Nasal cavity respiratory epithelium epithelial cell of viscerocranial mucosa (primary cell): Measurements from ENCODE around the gene BSCL2. TPM values are rescaled to one million over a fixed set of nuclear protein-coding genes. Genes with fewer than 3 reads are reported as not detected.

ENCODE experiments used
- total RNA-seq: library from RNA; depleted of rRNA; stranded (reverse); fragments of >200 nt; gene quantifications from 2 replicates; pipeline ENCODE4 v1.2.3, GENCODE V29; 2014

The BSCL2 gene
- 18.1 and 22.0 TPM in 2 replicates for total RNA-seq

DNA sequence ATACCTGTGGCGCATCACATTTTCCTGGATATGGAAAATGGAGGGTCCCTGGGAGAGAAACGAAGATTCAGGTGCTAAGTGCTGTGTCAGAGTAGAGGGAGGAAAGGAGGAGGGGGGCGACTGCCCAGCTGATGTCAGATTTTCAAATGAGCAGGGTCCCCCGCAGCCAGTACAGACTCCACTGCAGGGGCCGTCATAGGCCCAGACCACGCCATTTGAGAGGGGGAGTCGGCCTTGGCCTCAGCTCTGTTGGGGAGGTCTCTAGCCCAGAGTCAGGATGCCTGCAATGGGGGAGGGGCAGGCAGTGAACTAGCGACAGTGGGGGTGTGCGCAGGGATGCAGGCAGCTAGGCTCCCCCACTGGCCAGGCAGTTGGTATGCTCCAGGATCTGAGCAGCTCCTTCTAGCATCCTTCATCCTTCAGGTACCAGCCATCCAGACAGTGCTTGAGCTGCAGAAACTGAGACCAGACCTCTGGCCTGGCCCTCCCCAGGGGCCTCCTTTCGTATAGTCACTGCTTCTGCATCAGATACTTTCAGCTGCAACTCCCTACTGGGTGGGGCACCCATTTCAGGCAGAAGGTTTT is at the start of gene BSCL2, which contains the start of gene GNG3:
TSS of gene BSCL2 (minus strand) at position 148 of the 585 bp plus-strand sequence. CDS start 229 bp downstream, outside the sequence.
TSS of gene GNG3 (plus strand) at position 400 of the 585 bp plus-strand sequence. CDS start 620 bp downstream, outside the sequence.

GRCh38 chr11:62753736-62754603 is 46.7 kb upstream of the BSCL2 start, which contains the start of gene ZBTB3:
Gene ZBTB3, minus strand, starts transcription at chr11:62754160. Its CDS starts 496 bp downstream, at chr11:62753664.

GRCh38 chr11:62728171-62728988 is 21.2 kb upstream of the BSCL2 start, which contains the start of gene TTC9C:
Gene TTC9C, plus strand, starts transcription at chr11:62728486. Its CDS starts 363 bp downstream, at chr11:62728849.

DNA sequence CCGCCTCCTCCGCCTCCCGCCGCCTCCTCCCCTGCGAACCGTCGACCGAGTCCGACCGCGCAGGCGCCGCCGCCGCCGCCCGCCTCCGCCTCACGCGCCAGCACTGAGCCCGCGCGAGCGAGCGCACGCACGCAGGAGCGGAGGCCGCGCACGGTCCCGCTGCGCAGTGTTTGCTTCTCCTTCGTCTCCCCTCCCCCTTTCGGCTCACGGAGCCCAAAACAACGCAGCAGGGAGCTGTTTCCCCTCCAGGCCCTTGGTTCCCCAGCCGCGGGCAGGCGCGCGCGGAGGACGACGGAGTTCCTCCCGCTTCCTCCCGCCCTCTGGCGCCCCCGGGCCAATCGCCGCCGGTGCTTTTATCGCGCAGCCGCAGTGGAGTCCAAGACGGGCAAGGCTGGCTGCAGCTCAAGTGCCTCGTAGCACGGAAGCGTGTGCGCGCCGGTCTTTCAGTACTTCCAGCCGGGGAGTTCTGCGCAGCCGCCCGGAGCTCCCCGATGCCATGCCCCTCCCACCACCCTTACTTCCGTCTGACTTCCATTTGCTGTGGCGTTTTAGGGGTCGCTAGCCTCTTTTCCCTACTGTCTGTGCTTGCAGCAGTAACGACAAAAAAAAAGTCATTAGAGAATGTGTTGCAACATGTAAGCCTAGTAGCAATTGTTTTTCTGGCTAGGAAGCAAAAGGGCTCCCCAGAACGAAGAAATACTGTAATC is 20.1 kb upstream of the BSCL2 start, which contains the start of gene HNRNPUL2:
TSS of gene HNRNPUL2 (minus strand) at position 293 of the 707 bp plus-strand sequence. CDS start 301 bp downstream, outside the sequence.

GRCh38 chr11:62689421-62690183 is 17.6 kb downstream of the BSCL2 start, which contains the start of gene LRRN4CL:
Gene LRRN4CL, minus strand, starts transcription at chr11:62689530. Its CDS starts 1,022 bp downstream, at chr11:62688508.

GRCh38 chr11:62678770-62679696 is 28.2 kb downstream of the BSCL2 start, which contains the start of gene UBXN1:
Gene UBXN1, minus strand, starts transcription at chr11:62679073. Its CDS starts 150 bp downstream, at chr11:62678923.

DNA sequence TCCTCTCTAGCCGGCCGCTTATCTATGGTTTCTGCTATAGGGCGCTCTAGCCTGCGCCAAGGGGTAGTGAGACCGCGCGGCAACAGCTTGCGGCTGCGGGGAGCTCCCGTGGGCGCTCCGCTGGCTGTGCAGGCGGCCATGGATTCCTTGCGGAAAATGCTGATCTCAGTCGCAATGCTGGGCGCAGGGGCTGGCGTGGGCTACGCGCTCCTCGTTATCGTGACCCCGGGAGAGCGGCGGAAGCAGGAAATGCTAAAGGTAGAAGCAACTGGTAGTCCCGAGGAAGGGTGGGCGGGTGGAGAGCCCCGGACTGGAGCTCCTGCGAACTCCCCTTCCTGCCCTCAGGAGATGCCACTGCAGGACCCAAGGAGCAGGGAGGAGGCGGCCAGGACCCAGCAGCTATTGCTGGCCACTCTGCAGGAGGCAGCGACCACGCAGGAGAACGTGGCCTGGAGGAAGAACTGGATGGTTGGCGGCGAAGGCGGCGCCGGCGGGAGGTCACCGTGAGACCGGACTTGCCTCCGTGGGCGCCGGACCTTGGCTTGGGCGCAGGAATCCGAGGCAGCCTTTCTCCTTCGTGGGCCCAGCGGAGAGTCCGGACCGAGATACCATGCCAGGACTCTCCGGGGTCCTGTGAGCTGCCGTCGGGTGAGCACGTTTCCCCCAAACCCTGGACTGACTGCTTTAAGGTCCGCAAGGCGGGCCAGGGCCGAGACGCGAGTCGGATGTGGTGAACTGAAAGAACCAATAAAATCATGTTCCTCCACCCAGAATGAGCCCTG is 35.4 kb downstream of the BSCL2 start, which contains the start of the genes LBHD1 and UQCC3:
TSS of gene LBHD1 (minus strand) at position 660 of the 782 bp plus-strand sequence. CDS start 2,236 bp downstream, outside the sequence.
TSS of gene UQCC3 (plus strand) at position 66 of the 782 bp plus-strand sequence. CDS start at position 139, 73 bp downstream.

GRCh38 chr11:62665075-62665598 is 42.1 kb downstream of the BSCL2 start, which contains the start of the genes C11orf98 and CSKMT:
Gene C11orf98, minus strand, starts transcription at chr11:62665210. Its CDS starts 41 bp downstream, at chr11:62665169.
Gene CSKMT, plus strand, starts transcription at chr11:62665312. Its CDS starts 568 bp downstream, at chr11:62665880.

GRCh38 chr11:62645946-62646824 is 61.0 kb downstream of the BSCL2 start, which contains the start of gene GANAB:
Gene GANAB, minus strand, starts transcription at chr11:62646613. Its CDS starts 14 bp downstream, at chr11:62646599.

Other genes starting within 250 kb of the BSCL2 start
- 265 and 856 TPM in 2 replicates for gene AHNAK, start 160.6 kb downstream of the BSCL2 start, total RNA-seq
- gene EEF1G, start 133.5 kb downstream of the BSCL2 start, total RNA-seq: 1,482 and 1,970 TPM in 2 replicates
- gene TUT1, start 115.9 kb downstream of the BSCL2 start, total RNA-seq: 9.1 and 11.3 TPM in 2 replicates
- gene MTA2, start 105.6 kb downstream of the BSCL2 start, total RNA-seq: 183 and 215 TPM in 2 replicates
- 7.9 and 16.2 TPM in 2 replicates for gene EML3, start 94.6 kb downstream of the BSCL2 start, total RNA-seq
- 1.7 and 1.9 TPM in 2 replicates for gene ROM1, start 94.2 kb downstream of the BSCL2 start, total RNA-seq
- gene B3GAT3, start 85.4 kb downstream of the BSCL2 start, total RNA-seq: 24.9 and 33.7 TPM in 2 replicates
- 195 and 220 TPM in 2 replicates for gene GANAB, start 60.8 kb downstream of the BSCL2 start, total RNA-seq
- 23.6 and 29.2 TPM in 2 replicates for gene INTS5, start 54.1 kb downstream of the BSCL2 start, total RNA-seq
- gene C11orf98, start 42.2 kb downstream of the BSCL2 start, total RNA-seq: 21.0 and 61.2 TPM in 2 replicates
- 5.1 and 14.0 TPM in 2 replicates for gene CSKMT, start 42.1 kb downstream of the BSCL2 start, total RNA-seq
- 10.8 and 22.6 TPM in 2 replicates for gene UQCC3, start 35.8 kb downstream of the BSCL2 start, total RNA-seq
- gene LBHD1, start 35.2 kb downstream of the BSCL2 start, total RNA-seq: 1.4 and 1.9 TPM in 2 replicates
- 139 and 221 TPM in 2 replicates for gene UBXN1, start 28.4 kb downstream of the BSCL2 start, total RNA-seq
- gene LRRN4CL, start 17.9 kb downstream of the BSCL2 start, total RNA-seq: 0.14 and 1.4 TPM in 2 replicates
- gene GNG3, start 252 bp upstream of the BSCL2 start, total RNA-seq: not detected in 2 replicates
- gene HNRNPUL2, start 20.0 kb upstream of the BSCL2 start, total RNA-seq: 11.6 and 20.6 TPM in 2 replicates
- gene TTC9C, start 21.1 kb upstream of the BSCL2 start, total RNA-seq: 18.1 and 31.4 TPM in 2 replicates
- gene ZBTB3, start 46.7 kb upstream of the BSCL2 start, total RNA-seq: 9.2 and 13.0 TPM in 2 replicates
- 55.4 and 87.8 TPM in 2 replicates for gene POLR2G, start 54.2 kb upstream of the BSCL2 start, total RNA-seq
- gene TAF6L, start 64.0 kb upstream of the BSCL2 start, total RNA-seq: 19.1 and 21.2 TPM in 2 replicates
- 24.3 and 35.5 TPM in 2 replicates for gene TMEM179B, start 80.0 kb upstream of the BSCL2 start, total RNA-seq
- 10.5 and 17.1 TPM in 2 replicates for gene TMEM223, start 84.6 kb upstream of the BSCL2 start, total RNA-seq
- 14.0 and 37.4 TPM in 2 replicates for gene NXF1, start 98.0 kb upstream of the BSCL2 start, total RNA-seq
- gene STX5, start 124.6 kb upstream of the BSCL2 start, total RNA-seq: 29.7 and 47.2 TPM in 2 replicates
- gene TEX54, start 125.4 kb upstream of the BSCL2 start, total RNA-seq: not detected in 2 replicates
- gene WDR74, start 132.2 kb upstream of the BSCL2 start, total RNA-seq: 68.5 and 89.2 TPM in 2 replicates
- 692 and 1,787 TPM in 2 replicates for gene SLC3A2, start 173.5 kb upstream of the BSCL2 start, total RNA-seq
- not detected in 2 replicates for gene CHRM1, start 213.9 kb upstream of the BSCL2 start, total RNA-seq